Measurements from ENCODE around the gene KCNH8.

GRCh38 chr3:19149368-19149767, 1.1 kb downstream of the KCNH8 start:
- TF ChIP-seq CTCF (IDR thresholded peaks at IDR 0.05; ENCODE audit: poor library complexity): no peak
- TF ChIP-seq EZH2 (IDR thresholded peaks at IDR 0.05; ENCODE audit: borderline replicate concordance): no peak
- TF ChIP-seq EZH2phosphoT487 (IDR thresholded peaks at IDR 0.05; ENCODE audit: low read depth, severe bottlenecking, unreplicated experiment): no peak
